CD4-positive, alpha-beta T cell treated with Interleukin-4 for 4 hours (primary cell): Measurements from ENCODE around the gene CCR9.
"Not testable (repeated sequence)": the region's sequence is repeated elsewhere in the genome, so short reads cannot be mapped to it uniquely, and the experiment has no call there.

ENCODE experiments used
- DNase-seq: peaks from one replicate; pipeline ENCODE4 v3.0.0-alpha.2; 2020

The CCR9 gene

GRCh38 chr3:45885979-45886705 lies at the start of gene CCR9:
Gene CCR9 (plus strand): TSS chr3:45886543. CDS start chr3:45894934, 8,391 bp downstream.
- no peak for DNase-seq

GRCh38 chr3:45838466-45838865 lies 47.9 kb upstream of the CCR9 start:
- DNase-seq = no peak

GRCh38 chr3:45841420-45841756 lies 45.0 kb upstream of the CCR9 start:
- no peak for DNase-seq

- DNase-seq = peak; percentile 94
These were observed 44.4 kb upstream of the CCR9 start, which contains the start of gene LZTFL1 for GRCh38 chr3:45841757-45842491. Gene LZTFL1 (minus strand): TSS chr3:45842119. CDS start chr3:45841991, 128 bp downstream.

- DNase-seq = no peak
These were observed 43.3 kb upstream of the CCR9 start for GRCh38 chr3:45842851-45843625.

- no peak for DNase-seq
These were observed 41.7 kb upstream of the CCR9 start for GRCh38 chr3:45844616-45845015.

GRCh38 chr3:45848392-45848791 lies 38.0 kb upstream of the CCR9 start:
- DNase-seq = no peak

GRCh38 chr3:45852828-45853227 lies 33.5 kb upstream of the CCR9 start:
- no peak for DNase-seq

- not testable (repeated sequence) for DNase-seq
These were observed 30.0 kb upstream of the CCR9 start for GRCh38 chr3:45856323-45856722.

- DNase-seq = not testable (repeated sequence)
These were observed 29.3 kb upstream of the CCR9 start for GRCh38 chr3:45857024-45857423.

GRCh38 chr3:45858809-45859543 lies 27.4 kb upstream of the CCR9 start:
- DNase-seq = no peak

- no peak for DNase-seq
These were observed 25.9 kb upstream of the CCR9 start for GRCh38 chr3:45860481-45860880.

GRCh38 chr3:45861043-45861719 lies 25.2 kb upstream of the CCR9 start:
- DNase-seq = no peak

- DNase-seq = no peak
These were observed 21.4 kb upstream of the CCR9 start for GRCh38 chr3:45864760-45865519.

- DNase-seq = no peak
These were observed 20.8 kb upstream of the CCR9 start for GRCh38 chr3:45865563-45865962.

GRCh38 chr3:45868213-45868612 lies 18.1 kb upstream of the CCR9 start:
- DNase-seq = no peak

GRCh38 chr3:45868650-45869049 lies 17.7 kb upstream of the CCR9 start:
- DNase-seq = no peak

- DNase-seq = no peak
These were observed 16.7 kb upstream of the CCR9 start for GRCh38 chr3:45869638-45870037.

- peak; percentile 84 for DNase-seq
These were observed 16.2 kb upstream of the CCR9 start for GRCh38 chr3:45870099-45870498.

GRCh38 chr3:45871780-45872179 lies 14.6 kb upstream of the CCR9 start:
- DNase-seq = no peak

- no peak for DNase-seq
These were observed 13.8 kb upstream of the CCR9 start for GRCh38 chr3:45872569-45872968.

GRCh38 chr3:45873036-45873435 lies 13.3 kb upstream of the CCR9 start:
- DNase-seq = no peak
